ENCODE measurements around the gene ATF7IP.

The ATF7IP gene

DNA sequence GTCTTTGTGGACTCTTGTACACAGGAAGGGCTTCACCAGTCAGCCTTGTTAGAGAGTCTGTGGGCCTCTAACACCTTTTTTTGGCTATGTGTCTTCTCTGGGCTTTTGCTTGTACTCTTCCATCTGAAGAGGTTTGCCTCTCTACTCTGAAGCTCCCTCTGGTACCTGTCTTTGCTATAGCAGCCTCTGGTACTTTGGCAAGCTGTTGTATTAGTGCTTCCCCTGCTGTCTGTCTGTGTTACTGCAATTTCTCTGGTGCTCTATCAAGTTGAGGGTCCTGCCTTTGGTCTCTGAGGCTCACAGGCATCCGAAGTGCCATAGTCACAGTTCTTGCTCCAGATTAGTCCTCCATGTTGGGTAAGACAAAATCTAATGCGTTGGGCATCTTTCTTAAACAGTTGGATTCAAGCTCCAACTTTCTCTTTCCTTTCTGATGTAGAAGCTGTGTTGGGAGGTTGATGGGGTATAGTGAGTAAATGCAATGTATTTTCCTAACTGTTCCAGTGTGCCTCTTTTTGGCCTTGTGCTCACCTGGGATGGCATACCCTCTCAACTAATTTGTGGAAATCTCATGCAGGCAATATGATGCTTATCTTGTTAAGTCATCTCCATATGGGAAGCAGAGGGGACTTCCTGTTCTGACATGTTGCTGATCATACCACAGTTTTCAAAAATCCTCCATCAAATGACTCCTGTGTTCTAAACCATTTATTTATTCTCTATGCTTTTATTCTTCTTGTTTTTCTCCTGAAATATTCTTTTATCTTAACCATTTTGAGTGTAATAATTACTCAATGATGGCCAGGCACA, 88.8 kb downstream of the ATF7IP start:
- no peak for DNase-seq
- intact Hi-C loops (cut with DNase I) = no loop called here

DNA sequence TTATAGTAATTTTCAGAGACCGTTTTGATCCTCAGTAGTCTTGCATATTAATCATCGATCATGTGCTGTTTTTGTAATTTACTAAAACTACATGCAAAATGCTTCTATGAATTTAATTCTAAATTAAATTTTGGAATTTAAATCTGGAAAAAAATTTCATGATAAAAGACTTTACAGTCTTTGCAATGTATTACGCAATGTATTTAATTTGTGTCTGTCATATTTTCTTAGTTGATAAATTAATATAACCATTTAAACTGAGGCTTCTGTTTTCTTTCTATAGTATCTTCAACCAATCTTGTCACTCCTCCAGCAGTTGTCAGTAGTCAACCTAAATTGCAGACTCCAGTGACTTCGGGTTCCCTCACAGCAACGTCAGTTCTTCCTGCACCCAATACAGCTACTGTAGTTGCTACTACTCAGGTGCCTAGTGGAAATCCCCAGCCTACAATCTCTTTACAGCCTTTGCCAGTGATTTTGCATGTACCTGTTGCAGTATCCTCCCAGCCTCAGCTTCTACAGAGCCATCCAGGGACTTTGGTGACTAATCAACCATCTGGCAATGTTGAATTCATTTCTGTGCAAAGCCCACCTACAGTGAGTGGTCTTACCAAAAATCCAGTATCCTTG, 94.8 kb downstream of the ATF7IP start:
- intact Hi-C loops (cut with DNase I) = no loop called here
- no peak for DNase-seq

DNA sequence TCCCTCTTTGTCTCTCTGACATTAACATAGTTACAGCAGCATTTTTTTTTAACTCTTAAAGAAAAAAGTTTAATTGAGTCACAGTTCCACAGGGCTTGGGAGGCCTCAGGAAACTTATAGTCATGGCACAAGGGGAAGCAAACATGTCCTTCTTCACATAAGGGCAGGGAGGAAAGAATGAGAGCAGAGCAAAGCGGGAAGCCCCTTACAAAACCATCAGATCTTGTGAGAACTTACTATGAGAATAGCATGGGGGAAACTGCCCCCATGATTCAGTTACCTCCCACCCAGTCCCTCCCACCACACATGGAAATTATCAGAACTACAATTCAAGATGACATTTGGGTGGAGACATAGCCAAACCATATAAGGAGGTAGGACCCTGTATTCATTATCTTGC, 106.0 kb downstream of the ATF7IP start:
- no peak for DNase-seq
- intact Hi-C loops (cut with DNase I) = no loop called here

DNA sequence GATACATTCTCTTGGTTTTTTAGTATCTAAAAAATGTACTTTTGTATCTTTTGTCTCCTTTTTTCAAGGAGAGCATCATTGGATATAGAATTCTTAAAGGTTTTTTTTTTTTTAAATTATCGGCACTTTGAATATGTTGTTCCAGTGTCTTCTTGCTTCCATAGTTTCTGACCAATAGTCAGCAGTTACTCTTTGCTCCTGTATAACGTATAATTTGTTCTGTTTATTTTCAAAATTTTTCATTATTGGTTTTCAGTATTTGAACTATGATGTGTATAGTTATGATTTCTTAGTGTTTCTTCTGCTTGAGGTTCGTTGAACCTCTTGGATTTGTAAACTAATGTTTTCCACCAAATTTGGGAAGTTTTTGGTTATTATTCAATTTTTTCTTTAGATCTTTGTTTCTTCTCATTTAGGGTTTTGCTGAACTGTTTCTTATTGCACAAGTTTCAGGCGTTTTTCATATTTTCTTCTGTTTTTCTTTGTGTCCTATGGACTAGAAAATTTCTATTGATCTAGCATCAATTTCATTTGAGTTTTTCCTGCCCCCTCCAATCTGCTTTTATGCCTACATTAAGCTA, 108.3 kb downstream of the ATF7IP start:
- intact Hi-C loops (cut with DNase I) = no loop called here
- DNase-seq = no peak

DNA sequence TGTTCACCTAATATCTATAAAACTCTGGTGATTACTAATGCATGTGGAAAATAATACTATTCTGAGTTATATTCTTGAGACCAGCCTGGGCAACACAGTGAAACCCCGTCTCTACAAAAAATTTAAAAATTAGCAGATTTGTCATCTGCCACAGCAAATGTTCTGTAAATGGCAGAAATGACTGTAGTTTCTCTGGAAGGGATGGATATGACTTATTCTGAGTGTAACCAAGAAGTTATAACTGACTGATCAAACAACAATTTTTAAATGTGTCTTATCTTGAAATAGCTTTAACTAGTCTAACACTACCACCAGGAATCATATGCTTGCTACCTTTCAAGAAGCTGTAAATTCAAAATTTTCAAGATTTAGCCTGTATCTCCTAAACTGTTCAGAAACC, 113.5 kb downstream of the ATF7IP start:
- DNase-seq = no peak
- intact Hi-C loops (cut with DNase I) = no loop called here

DNA sequence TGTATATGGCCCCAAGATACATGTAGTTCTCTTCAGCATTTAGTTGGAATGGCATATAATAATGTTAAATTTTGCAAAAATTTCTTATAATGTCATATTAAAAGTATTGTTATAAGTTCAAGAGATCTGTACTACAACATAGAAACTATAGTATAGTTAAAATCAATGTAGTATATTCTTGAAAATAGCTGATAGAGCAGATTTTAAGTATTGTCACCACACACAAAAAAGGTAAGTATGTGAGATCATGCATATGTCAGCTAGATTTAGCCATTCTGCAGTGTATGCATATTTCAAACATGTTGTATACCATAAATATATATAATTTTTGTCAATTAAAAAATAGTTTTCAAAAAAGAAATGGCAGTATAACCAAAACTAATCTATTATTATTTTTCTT, 115.7 kb downstream of the ATF7IP start:
- intact Hi-C loops (cut with DNase I) = no loop called here
- DNase-seq = no peak

DNA sequence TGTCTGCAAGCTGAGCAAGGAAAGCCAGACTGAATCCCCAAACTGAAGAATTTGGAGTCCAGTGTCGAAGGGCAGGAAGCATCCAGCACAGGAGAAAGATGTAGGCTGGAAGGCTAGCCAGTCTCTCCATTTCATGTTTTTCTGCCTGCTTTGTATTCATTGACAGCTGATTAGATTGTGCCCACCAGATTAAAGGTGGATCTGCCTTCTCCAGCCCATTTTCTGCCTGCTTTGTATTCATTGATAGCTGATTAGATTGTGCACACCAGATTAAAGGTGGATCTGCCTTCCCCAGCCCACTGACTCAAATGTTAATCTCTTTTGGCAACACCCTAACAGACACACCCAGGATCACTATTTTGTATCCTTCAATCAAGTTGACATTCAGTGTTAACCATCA, 116.9 kb downstream of the ATF7IP start:
- intact Hi-C loops (cut with DNase I) = no loop called here
- no peak for DNase-seq

DNA sequence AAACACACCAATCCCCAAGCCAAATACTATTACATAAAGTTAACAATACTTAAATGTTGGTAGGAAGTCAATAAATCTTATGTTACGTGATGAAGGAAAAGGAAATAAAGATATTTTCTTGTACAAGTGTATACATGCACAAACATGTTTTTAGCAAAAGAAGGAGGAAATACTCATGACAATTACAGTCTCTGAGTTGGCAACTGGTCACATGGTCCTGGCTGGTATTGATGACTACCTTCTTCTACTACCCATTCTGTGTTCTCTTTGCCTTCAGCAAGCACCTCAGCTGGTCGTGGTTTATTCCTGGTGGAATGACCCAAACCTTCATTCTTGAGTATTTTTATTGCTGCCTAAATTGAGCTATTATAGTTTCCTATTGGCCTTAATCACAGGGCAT, 117.4 kb downstream of the ATF7IP start:
- no peak for DNase-seq
- intact Hi-C loops (cut with DNase I) = no loop called here

DNA sequence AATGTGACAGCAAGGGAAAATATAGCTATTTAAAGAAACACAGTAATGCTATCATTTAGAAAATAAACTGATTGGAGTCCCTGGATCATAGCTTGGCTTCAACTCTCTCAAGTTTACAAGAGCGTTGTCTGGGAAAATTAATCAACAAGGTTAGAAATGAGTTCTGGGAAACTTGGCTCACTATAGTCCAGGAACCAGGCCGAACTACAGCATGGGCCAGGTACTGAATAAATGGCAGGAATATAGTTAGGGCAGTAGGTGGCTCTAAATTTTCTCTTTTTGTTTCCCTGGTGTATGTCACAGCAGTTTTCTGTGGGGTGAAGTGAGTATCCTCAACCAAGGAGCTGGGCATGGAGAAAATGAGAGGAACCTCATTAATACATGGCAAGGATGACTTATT, 129.8 kb downstream of the ATF7IP start:
- intact Hi-C loops (cut with DNase I) = no loop called here
- no peak for DNase-seq

DNA sequence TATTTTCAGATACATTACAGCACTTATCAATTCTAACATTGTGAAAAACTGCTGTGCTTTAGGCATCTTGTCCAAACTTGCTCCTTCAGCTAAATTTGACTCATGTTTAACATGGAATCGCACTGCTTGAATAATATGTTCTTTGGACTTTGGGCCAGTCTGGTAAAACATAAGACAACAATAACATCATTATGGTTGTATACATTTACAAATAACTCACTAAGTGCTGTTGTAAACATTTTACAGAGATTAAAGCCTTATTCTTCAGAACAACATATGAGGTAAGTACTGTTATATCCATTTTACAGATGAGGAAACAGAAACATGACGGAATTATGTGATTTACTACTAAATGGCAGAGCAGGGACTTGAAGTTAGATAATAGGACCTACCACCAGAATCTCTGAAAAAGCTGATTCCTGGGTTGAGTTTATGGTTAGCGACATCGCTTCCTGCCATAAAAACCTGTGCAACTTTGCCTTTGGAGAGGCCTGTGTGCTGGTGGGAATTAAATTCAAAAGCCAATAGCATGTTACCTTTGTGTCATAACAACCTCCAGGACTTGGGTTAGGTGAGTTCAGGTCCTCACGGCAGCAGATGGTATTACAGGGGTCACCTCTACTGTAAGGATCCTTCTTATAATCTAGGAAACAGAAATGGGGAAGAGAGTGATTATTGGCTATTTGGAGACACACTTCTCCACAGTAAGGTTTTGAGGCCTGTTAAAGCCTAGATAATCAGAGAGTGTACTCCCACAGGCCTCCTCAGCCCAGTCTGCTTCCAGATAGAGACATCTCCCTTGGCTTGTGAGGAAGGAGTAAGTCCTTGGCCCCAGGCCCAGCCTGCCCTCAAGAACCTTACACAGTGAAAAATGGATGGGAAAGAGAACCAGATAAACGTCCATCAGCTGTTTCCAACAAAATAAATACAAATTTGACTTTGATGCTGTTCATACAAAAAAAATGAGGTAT, 140.4 kb downstream of the ATF7IP start:
- DNase-seq = no peak
- intact Hi-C loops (cut with DNase I) = no loop called here

DNA sequence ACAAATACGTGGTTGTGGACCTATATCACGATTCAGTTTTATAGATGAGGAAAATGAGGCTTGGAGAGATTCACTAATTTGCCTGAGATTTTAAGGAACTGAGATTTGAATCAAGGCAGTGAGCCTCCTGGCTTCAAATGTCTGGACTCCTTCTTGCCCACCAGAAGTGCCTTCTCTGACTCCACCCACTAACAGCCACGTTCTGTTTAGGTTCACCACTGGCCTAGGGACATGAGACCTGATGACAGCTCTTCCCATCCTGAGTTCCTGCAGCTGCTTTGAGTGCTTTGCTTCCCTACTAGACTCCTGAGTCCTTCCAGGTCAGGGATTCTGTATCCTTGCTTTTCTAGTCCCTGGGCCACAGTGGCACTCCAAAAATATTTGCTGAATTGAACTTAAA, 145.1 kb downstream of the ATF7IP start:
- intact Hi-C loops (cut with DNase I) = no loop called here
- DNase-seq = no peak

DNA sequence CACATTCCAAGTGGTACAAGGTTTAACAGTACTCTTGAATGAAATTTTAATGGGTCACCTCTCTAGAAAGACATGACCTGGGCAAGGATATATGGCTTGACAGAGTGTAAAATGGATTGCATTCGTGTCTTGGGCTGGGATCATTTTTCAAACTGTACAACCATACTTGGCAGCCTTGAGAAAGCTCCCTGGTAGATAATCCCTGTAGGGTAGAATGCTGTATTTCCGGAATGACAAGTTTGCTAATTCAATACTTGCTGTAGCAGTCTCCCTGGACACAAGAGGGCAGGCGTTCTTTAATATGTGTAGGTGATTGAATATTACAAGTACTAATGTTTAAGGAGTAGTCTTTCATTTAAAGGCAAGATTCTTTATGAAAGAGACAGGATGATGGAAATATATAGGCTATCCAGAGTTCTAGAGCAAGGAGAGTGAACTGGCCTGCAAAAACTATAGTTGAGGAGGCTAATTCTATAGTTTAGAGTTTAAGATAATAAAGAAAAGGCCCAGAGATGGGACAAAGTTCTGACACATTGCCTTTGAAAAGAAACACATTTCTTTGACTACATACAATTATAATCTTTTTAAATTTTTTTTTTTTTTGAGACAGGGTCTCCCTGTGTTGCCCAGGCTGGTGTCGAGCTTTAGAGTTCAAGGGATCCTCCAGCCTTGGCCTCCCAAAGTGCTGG, 148.8 kb downstream of the ATF7IP start:
- intact Hi-C loops (cut with DNase I) = no loop called here
- DNase-seq = no peak

DNA sequence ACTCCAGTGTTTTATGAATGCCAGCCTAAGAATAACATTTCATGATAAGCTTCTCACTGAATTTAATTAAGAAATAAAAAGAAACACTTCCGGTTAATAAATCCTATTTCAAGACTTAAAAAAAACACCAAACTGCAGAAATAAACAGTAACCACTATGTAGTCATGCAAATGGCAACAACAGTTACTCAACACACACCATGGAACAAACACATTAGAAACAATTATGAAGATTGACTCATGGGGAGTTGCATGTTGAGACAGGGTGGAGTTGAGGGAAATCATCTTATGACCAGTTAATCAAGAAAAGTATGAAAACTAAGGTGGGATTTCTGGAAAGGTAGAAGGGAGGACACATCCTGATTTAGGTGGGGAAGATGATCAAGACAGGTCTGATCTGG, 149.5 kb downstream of the ATF7IP start:
- no peak for DNase-seq
- intact Hi-C loops (cut with DNase I) = no loop called here

DNA sequence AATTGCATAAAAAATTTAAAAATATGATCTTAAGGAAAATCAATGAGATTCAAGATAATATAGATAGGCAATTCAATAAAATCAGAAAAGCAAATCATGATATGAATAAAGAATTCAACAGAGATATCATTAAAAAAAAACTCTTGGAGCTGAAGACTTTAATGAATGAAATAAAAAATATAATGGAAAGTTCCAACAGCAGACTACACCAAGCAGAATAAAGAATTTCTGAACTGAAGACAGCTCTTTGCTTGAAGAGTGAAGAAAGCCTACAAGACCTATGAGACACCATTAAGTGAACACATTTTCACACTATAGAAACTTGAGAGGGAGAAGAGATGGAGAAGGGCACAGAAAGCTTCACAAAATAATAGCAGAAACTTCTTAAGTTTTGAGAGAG, 156.3 kb downstream of the ATF7IP start:
- no peak for DNase-seq
- intact Hi-C loops (cut with DNase I) = no loop called here

DNA sequence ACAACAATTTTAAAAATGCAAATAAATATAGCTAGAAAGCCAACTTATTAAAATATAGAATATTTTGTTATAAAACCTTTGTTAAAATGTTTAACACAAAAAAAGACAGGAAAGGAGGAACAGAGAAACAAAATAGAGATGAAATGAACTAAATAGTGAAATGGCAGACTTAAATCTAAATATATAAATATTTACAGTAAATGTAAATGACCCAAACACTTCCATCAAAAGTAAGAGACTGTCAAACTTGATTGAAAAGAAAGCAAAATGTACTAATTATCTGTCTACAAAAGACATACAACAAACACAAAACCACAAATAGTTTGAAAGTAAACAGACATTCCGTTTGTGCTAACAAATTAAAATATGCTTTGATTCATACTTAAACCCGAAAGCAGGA, 160.5 kb downstream of the ATF7IP start:
- no peak for DNase-seq
- intact Hi-C loops (cut with DNase I) = no loop called here

DNA sequence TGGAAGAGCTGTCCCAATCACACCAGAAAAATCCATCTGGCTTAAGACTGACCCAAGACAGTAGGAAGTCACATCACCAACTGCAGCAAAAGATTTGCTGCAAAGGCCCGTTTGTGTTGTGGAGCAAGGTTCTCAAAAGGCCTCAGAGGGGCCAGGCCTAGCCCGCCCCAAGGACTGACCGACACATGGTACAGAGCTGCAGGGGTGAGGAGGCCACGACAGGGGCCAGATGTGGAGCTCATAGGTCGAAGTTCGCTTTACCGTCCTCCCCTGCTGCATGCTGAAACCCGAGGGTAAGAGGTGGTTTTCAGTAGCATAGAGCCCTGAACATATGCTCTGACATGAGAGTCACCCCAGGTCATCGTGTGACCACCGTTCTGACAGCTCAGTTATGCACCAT, 166.7 kb downstream of the ATF7IP start:
- no peak for DNase-seq
- intact Hi-C loops (cut with DNase I) = no loop called here

DNA sequence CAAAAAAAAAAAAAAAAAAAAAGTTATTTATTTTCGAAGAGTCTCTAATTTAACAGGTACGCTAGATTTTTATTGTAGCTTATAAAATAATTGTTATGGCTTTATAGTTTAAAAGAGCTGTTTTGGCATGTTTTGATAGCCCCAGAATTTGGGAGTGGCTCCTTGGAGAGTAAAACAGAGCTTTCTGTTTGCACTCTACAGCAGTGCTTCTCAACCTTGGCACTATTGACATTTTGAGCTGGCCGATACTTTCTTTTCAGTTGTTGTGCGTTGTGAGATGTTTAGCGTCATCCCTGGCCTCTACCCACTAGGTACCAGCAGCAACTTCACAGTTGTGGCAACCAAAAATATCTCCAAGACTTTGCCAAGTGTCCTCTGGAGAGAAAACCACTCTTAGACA, 171.6 kb downstream of the ATF7IP start:
- no peak for DNase-seq

DNA sequence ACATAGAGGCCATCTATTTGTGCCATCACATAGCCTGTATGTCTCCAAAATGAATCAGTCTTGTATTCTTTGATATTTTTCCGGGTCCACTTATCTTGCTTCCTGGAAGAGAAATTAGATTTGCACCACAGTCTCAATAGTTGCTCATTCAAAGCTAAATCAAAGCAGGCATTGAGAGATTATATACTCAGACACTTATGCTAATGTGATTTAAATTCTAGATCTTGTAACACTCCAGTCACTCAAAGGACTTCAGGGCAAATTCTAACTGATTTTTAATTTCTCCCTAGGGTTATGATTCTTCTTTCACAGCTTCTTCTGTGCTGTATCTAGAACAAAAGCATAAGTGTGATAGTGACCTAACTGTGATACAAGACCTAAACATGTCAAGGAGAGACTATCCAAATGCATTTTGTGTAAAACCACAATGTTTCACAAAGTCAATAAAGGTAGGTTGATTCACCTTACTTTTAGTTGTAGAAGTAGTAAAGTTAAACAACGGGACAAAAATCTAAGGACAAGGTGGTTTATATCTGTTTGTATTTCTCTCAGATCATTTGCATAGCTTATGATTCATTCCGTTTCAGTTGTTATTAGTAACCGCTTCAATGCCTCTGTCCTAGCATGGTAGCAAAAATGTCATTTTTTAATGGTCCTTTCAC, 175.4 kb downstream of the ATF7IP start:
- DNase-seq = no peak
- intact Hi-C loops (cut with DNase I) = loop anchor here (10.0 kb wide), 1 partner anchor 316 kb away; no protein-coding TSS in a partner anchor

More for the DNA sequence above, 171.6 kb downstream of the ATF7IP start:
- intact Hi-C loops (cut with DNase I) = no loop called here

Measured in posterior cingulate gyrus (tissue), 11 donors.